Omental fat pad (tissue), 4 donors: ENCODE measurements around the gene FAM89A. TPM values are rescaled to one million over a fixed set of nuclear protein-coding genes. Genes with fewer than 3 reads are reported as not detected.
"Not testable (repeated sequence)": the region's sequence is repeated elsewhere in the genome, so short reads cannot be mapped to it uniquely, and the experiment has no call there.

ENCODE experiments used
- ATAC-seq: fragments of 150-250 bp; one replicate; pipeline ENCODE4 v1.9.1; 2016; ENCODE audit warnings: mild to moderate bottlenecking, moderate library complexity; ENCODE audit not compliant: low FRiP score
- DNase-seq: peaks from one replicate; pipeline ENCODE4 v3.0.0-alpha.2; 2019; ENCODE audit warnings: low spot score
- total RNA-seq, 4 donors: library from RNA; depleted of rRNA; stranded (reverse); fragments of >200 nt; gene quantifications; one replicate each; pipeline ENCODE4 v1.1.0, GENCODE V29; 2016
- TF ChIP-seq, protein P1 (sequence below), 3 donors: fragments of 450-650 bp; IDR thresholded peaks; one replicate each; pipeline ENCODE4 v1.5.1; 2016 to 2017; ENCODE audit warnings: antibody characterized with exemption in 3 of 3, mild to moderate bottlenecking in 3 of 3, moderate library complexity in 2 of 3

FAM89A gene
- total RNA-seq, 4 donors from 2014 or later: 62.6 to 290 (median 145) TPM

- TF ChIP-seq, protein P1, sequence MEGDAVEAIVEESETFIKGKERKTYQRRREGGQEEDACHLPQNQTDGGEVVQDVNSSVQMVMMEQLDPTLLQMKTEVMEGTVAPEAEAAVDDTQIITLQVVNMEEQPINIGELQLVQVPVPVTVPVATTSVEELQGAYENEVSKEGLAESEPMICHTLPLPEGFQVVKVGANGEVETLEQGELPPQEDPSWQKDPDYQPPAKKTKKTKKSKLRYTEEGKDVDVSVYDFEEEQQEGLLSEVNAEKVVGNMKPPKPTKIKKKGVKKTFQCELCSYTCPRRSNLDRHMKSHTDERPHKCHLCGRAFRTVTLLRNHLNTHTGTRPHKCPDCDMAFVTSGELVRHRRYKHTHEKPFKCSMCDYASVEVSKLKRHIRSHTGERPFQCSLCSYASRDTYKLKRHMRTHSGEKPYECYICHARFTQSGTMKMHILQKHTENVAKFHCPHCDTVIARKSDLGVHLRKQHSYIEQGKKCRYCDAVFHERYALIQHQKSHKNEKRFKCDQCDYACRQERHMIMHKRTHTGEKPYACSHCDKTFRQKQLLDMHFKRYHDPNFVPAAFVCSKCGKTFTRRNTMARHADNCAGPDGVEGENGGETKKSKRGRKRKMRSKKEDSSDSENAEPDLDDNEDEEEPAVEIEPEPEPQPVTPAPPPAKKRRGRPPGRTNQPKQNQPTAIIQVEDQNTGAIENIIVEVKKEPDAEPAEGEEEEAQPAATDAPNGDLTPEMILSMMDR (IDR thresholded peaks at IDR 0.05): no peak
- ATAC-seq: no peak
- DNase-seq: no peak
Measured at GRCh38 chr1:231057410-231057809, 17.4 kb upstream of the FAM89A start.

GRCh38 chr1:231055271-231055670, 15.2 kb upstream of the FAM89A start:
- no peak for ATAC-seq
- TF ChIP-seq, protein P1 (IDR thresholded peaks at IDR 0.05): no peak

DNA sequence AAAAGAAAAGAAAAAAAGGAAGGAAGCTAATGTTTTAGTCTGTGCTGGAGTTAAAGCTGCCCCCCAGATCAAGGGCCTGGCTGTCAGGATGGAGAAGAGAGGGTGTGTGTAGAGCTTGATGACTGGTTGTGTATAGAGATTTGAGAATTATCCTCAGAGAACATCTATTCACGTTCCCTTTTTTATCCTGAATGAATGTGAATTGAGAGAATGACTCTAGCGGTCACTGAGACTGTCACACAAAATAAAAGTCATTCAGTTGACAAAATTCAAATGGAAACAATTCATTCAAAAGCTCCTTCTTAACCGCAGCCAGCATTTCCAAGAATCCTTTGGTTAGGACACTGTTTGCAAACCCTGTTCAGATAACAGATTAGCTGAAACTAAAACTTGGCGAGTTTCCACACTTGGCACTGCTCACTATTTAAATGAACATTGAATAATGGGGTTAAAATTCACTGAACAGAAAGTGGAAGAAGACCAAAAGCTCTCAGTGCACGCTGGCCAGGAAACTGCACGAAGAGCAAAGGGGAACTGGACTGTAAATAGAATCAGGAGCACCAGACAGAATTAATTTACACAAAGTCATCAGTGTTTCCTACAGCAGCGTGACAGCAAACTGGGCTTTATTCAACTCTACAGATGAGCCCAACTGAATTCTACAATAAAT, 13.6 kb upstream of the FAM89A start:
- TF ChIP-seq, protein P1 (IDR thresholded peaks at IDR 0.05): no peak
- peak; percentile 44 for ATAC-seq
- no peak for DNase-seq

More at GRCh38 chr1:231055271-231055670, 15.2 kb upstream of the FAM89A start:
- no peak for DNase-seq

DNA sequence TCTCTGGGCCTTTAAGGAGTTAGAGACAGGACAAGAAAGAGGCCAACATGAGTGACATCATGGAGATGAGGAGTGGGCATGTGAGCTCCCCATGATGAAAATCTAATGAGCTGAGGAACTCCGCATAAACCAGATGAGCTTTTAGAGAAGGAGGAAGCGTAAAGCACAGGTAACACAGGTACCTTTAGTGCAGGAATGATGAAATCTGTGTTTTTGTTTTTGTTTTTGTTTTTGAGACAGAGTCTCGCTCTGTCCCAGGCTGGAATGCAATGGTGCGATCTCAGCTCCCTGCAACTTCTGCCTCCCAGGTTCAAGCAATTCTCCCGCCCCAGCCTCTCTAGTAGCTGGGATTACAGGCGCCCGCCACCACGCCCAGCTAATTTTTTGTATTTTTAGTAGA, 12.7 kb upstream of the FAM89A start:
- ATAC-seq (no peak), DNase-seq (no peak)
- TF ChIP-seq, protein P1 (IDR thresholded peaks at IDR 0.05): no peak

- DNase-seq, ATAC-seq: not testable (repeated sequence)
Measured at GRCh38 chr1:231050932-231051331, 10.9 kb upstream of the FAM89A start.

DNA sequence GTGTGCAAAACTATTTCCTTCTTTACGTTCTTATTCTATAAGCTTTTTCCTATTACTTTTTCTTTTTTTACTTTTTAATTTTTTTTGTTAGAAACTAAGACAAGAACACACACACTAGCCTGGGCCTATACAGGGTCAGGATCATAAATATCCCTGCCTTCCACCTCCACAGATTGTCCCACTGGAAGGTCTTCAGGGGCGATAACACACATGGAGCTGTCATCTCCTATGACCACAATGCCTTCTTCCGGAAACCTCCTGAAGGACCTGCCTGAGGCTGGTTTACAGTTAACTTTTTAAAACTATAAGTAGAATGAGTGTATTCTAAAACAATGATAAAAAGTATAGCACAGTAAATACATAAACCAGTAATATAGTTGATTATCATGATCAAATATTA, 10.3 kb upstream of the FAM89A start:
- TF ChIP-seq, protein P1 (IDR thresholded peaks at IDR 0.05): no peak
- DNase-seq (no peak), ATAC-seq (no peak)

- ATAC-seq: no peak
- DNase-seq: no peak
- TF ChIP-seq, protein P1 (IDR thresholded peaks at IDR 0.05): no peak
Measured at GRCh38 chr1:231049121-231049979, 9.3 kb upstream of the FAM89A start.

- not testable (repeated sequence) for DNase-seq, ATAC-seq
Measured at GRCh38 chr1:231048419-231048818, 8.4 kb upstream of the FAM89A start.

GRCh38 chr1:231047529-231047928, 7.5 kb upstream of the FAM89A start:
- ATAC-seq, DNase-seq: not testable (repeated sequence)
